K562 (cell line): ENCODE measurements around the gene SLC22A15. TPM values are rescaled to one million over a fixed set of nuclear protein-coding genes. Genes with fewer than 3 reads are reported as not detected.

Experiments
- EWSR1 ChIP-seq: fragments of 450-650 bp; IDR thresholded peaks from 2 replicates; pipeline ENCODE4 v1.6.1; 2018; ENCODE audit warnings: borderline replicate concordance, mild to moderate bottlenecking, low read depth, moderate library complexity; ENCODE audit not compliant: partially characterized antibody
- RB1 ChIP-seq: fragments of 450-650 bp; IDR thresholded peaks from 2 replicates; pipeline ENCODE4 v1.6.1; 2017; ENCODE audit warnings: low read depth, mild to moderate bottlenecking
- RBM15 ChIP-seq: fragments of 200-400 bp; formaldehyde crosslinking; IDR thresholded peaks from 2 replicates; pipeline ENCODE4 v1.6.1; 2018; ENCODE audit warnings: mild to moderate bottlenecking, low read length, moderate library complexity; ENCODE audit not compliant: insufficient read depth
- TEAD1 ChIP-seq, 2 experiments: fragments of 450-650 bp in 1 of 2; sonication (generic) in 1 of 2; formaldehyde crosslinking; IDR thresholded peaks; 2 replicates each; pipeline versions ENCODE4 v1.4.0 to v1.8.0; 2020 to 2022; ENCODE audit warnings: mild to moderate bottlenecking in 2 of 2, missing genetic modification reagents in 1 of 2
- ZNF311 ChIP-seq: fragments of 250-450 bp; sonication (Bioruptor Pico); IDR thresholded peaks from 2 replicates; pipeline ENCODE4 v1.4.0; 2020; ENCODE audit warnings: mild to moderate bottlenecking, moderate library complexity
- polyA plus RNA-seq, 8 experiments: library from polyadenylated mRNA; depleted of rRNA in 4 of 8; stranded (reverse) in 5 of 8; unstranded in 3 of 8; fragments of >200 nt; fragmentation: Nextera tagmentation in 2 of 8; fragmentation: Illumina TruSeq in 1 of 8; extraction: Ambion mirVana in 2 of 8; extraction: Trizol in 1 of 8; gene quantifications; 2 replicates each; pipeline versions ENCODE4 v1.2.1 to v1.2.3, GENCODE V29; 2011 to 2014; ENCODE audit warnings: inconsistent platforms in 1 of 8, missing spikeins in 1 of 8
- total RNA-seq, 7 experiments: library from RNA; depleted of rRNA in 6 of 7; stranded (reverse); fragments of >200 nt in 6 of 7; fragmentation: Illumina TruSeq in 2 of 7; extraction: Trizol in 2 of 7; gene quantifications; 2 replicates each; pipeline versions ENCODE4 v1.2.1 to v1.2.3, GENCODE V29; 2011 to 2021; ENCODE audit warnings: low replicate concordance in 1 of 7
- TF ChIP-seq, protein P1 (sequence below): fragments of 250-450 bp; sonication (Bioruptor Pico); IDR thresholded peaks from 2 replicates; pipeline ENCODE4 v1.4.0; 2020; ENCODE audit warnings: mild to moderate bottlenecking
- TF ChIP-seq, protein P2 (sequence below): fragments of 200-800 bp; sonication (Bioruptor generic); IDR thresholded peaks from 2 replicates; pipeline ENCODE4 v1.6.1; 2017; ENCODE audit warnings: missing genetic modification characterization, missing compliant biosample characterization
- TF ChIP-seq, protein P3 (sequence below): fragments of 450-650 bp; formaldehyde crosslinking; IDR thresholded peaks from 2 replicates; pipeline ENCODE4 v1.4.0; 2020; ENCODE audit warnings: mild to moderate bottlenecking, moderate library complexity

SLC22A15 gene
- total and polyA plus RNA-seq, 9 of the 15 experiments (the other 6 are each of a cell fraction or from before 2014, with no cell fraction given), result 0.24 to 2.7 (median 1.2) TPM

DNA sequence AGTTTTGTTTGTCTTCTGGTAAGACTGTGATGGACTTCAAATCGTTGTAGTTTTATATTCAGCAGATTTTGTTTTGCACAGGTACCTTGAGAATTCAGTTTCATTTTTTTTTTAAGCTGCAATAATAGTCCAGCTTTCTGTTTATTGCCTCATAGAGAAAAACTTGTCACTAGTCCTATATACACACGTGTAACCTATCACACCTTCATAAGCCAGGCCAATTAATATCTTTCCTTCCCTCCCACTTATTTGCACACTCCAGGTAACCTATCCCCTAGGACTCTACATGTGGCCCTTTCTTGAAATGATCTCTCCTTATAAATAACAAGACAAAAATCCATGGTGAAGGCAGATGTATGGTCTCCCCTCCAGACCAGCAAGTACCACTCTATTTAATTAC, 62.4 kb downstream of the SLC22A15 start (continued):
- TF ChIP-seq, protein P1, sequence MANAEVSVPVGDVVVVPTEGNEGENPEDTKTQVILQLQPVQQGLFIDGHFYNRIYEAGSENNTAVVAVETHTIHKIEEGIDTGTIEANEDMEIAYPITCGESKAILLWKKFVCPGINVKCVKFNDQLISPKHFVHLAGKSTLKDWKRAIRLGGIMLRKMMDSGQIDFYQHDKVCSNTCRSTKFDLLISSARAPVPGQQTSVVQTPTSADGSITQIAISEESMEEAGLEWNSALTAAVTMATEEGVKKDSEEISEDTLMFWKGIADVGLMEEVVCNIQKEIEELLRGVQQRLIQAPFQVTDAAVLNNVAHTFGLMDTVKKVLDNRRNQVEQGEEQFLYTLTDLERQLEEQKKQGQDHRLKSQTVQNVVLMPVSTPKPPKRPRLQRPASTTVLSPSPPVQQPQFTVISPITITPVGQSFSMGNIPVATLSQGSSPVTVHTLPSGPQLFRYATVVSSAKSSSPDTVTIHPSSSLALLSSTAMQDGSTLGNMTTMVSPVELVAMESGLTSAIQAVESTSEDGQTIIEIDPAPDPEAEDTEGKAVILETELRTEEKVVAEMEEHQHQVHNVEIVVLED (CRISPR knock-in tag), result no peak
- TF ChIP-seq ZNF311, result no peak
- TF ChIP-seq EWSR1, result no peak
- TF ChIP-seq RB1, result no peak
- TF ChIP-seq, protein P2, sequence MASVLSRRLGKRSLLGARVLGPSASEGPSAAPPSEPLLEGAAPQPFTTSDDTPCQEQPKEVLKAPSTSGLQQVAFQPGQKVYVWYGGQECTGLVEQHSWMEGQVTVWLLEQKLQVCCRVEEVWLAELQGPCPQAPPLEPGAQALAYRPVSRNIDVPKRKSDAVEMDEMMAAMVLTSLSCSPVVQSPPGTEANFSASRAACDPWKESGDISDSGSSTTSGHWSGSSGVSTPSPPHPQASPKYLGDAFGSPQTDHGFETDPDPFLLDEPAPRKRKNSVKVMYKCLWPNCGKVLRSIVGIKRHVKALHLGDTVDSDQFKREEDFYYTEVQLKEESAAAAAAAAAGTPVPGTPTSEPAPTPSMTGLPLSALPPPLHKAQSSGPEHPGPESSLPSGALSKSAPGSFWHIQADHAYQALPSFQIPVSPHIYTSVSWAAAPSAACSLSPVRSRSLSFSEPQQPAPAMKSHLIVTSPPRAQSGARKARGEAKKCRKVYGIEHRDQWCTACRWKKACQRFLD, result no peak
- TF ChIP-seq TEAD1 (CRISPR knock-in tag; IDR thresholded peaks at IDR 0.05), result no peak
- TF ChIP-seq, protein P3, sequence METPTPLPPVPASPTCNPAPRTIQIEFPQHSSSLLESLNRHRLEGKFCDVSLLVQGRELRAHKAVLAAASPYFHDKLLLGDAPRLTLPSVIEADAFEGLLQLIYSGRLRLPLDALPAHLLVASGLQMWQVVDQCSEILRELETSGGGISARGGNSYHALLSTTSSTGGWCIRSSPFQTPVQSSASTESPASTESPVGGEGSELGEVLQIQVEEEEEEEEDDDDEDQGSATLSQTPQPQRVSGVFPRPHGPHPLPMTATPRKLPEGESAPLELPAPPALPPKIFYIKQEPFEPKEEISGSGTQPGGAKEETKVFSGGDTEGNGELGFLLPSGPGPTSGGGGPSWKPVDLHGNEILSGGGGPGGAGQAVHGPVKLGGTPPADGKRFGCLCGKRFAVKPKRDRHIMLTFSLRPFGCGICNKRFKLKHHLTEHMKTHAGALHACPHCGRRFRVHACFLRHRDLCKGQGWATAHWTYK (CRISPR knock-in tag), result no peak
- no peak for TF ChIP-seq RBM15
